ENCODE data around the gene DHX35. TPM values are rescaled to one million over a fixed set of nuclear protein-coding genes. Genes with fewer than 3 reads are reported as not detected.

DHX35 gene
- total and polyA plus RNA-seq, 2 of the 8 experiments (the other 6 are each of a cell fraction or from before 2014, with no cell fraction given) = 21.9 to 27.7 TPM

DNA sequence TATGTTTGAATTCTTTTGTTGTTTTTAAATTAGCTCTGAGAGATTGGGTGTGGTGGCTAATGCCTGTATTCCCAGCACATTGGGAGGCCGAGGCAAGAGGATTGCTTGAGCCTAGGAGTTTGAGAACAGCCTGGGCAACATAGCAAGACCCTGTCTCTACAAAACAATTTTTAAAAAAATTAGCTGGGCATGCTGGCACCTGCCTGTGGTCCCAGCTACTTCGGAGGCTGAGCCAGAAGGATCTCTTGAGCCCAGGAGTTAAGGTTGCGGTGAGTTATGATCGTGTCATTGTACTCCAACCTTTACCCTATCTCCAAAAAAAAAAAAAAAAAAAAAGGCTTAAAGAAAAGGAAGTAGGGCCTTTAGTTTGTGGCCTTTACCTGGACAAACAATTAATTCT lies 22.9 kb downstream of the DHX35 start (continued):
- TF ChIP-seq, protein P1, sequence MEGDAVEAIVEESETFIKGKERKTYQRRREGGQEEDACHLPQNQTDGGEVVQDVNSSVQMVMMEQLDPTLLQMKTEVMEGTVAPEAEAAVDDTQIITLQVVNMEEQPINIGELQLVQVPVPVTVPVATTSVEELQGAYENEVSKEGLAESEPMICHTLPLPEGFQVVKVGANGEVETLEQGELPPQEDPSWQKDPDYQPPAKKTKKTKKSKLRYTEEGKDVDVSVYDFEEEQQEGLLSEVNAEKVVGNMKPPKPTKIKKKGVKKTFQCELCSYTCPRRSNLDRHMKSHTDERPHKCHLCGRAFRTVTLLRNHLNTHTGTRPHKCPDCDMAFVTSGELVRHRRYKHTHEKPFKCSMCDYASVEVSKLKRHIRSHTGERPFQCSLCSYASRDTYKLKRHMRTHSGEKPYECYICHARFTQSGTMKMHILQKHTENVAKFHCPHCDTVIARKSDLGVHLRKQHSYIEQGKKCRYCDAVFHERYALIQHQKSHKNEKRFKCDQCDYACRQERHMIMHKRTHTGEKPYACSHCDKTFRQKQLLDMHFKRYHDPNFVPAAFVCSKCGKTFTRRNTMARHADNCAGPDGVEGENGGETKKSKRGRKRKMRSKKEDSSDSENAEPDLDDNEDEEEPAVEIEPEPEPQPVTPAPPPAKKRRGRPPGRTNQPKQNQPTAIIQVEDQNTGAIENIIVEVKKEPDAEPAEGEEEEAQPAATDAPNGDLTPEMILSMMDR (IDR thresholded peaks at IDR 0.05; ENCODE audit: control extremely low read depth in 1 of 3, insufficient read depth in 1 of 3, low read depth in 1 of 3, low read length in 3 of 3) = no peak
- TF ChIP-seq TEAD4 (IDR thresholded peaks at IDR 0.05; ENCODE audit: low read depth, low read length) = no peak
- TF ChIP-seq NRF1 (IDR thresholded peaks at IDR 0.05; ENCODE audit: low read depth, low read length) = no peak
- no peak for TF ChIP-seq ASH2L (IDR thresholded peaks at IDR 0.05; ENCODE audit: low read length)
- TF ChIP-seq SUZ12 (IDR thresholded peaks at IDR 0.05; ENCODE audit: low read length) = no peak
- TF ChIP-seq, protein P2, sequence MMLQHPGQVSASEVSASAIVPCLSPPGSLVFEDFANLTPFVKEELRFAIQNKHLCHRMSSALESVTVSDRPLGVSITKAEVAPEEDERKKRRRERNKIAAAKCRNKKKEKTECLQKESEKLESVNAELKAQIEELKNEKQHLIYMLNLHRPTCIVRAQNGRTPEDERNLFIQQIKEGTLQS (IDR thresholded peaks at IDR 0.05; ENCODE audit: insufficient read depth, low read depth, low read length) = no peak
